Sigmoid colon (tissue), 4 donors: ENCODE results near the gene MEFV.

ENCODE experiments used
- POLR2A ChIP-seq, 2 donors: fragments of 450-650 bp; IDR thresholded peaks; one replicate each; pipeline ENCODE4 v1.6.1; 2016; ENCODE audit warnings: antibody characterized with exemption in 2 of 2, mild to moderate bottlenecking in 2 of 2, moderate library complexity in 2 of 2
- POLR2AphosphoS5 ChIP-seq, 4 donors: sonication (generic); formaldehyde crosslinking; IDR thresholded peaks; one replicate each; pipeline ENCODE4 v1.6.1; 2017; ENCODE audit warnings: antibody characterized with exemption in 4 of 4
- TF ChIP-seq, protein P1 (sequence below), 4 experiments: fragments of 450-650 bp in 3 of 4; fragments of 200-600 bp in 1 of 4; IDR thresholded peaks; one replicate each; pipeline ENCODE4 v1.5.1; 2016 to 2019; ENCODE audit warnings: antibody characterized with exemption in 4 of 4, mild to moderate bottlenecking in 3 of 4, moderate library complexity in 2 of 4

GRCh38 chr16:3202903-3203539, 53.4 kb downstream of the MEFV start:
- TF ChIP-seq, protein P1, sequence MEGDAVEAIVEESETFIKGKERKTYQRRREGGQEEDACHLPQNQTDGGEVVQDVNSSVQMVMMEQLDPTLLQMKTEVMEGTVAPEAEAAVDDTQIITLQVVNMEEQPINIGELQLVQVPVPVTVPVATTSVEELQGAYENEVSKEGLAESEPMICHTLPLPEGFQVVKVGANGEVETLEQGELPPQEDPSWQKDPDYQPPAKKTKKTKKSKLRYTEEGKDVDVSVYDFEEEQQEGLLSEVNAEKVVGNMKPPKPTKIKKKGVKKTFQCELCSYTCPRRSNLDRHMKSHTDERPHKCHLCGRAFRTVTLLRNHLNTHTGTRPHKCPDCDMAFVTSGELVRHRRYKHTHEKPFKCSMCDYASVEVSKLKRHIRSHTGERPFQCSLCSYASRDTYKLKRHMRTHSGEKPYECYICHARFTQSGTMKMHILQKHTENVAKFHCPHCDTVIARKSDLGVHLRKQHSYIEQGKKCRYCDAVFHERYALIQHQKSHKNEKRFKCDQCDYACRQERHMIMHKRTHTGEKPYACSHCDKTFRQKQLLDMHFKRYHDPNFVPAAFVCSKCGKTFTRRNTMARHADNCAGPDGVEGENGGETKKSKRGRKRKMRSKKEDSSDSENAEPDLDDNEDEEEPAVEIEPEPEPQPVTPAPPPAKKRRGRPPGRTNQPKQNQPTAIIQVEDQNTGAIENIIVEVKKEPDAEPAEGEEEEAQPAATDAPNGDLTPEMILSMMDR (IDR thresholded peaks at IDR 0.05): no peak
- TF ChIP-seq POLR2A (IDR thresholded peaks at IDR 0.05): no peak
- TF ChIP-seq POLR2AphosphoS5 (IDR thresholded peaks at IDR 0.05): no peak
